Pancreas (tissue), 10 donors: Measurements from ENCODE around the gene COL6A5. TPM values are rescaled to one million over a fixed set of nuclear protein-coding genes. Genes with fewer than 3 reads are reported as not detected.

Source experiments
- ATAC-seq, 4 donors: fragments of 200-7000 bp; cut with Tn5 transposase; one replicate each; pipeline versions ENCODE4 v1.8.0 to v1.9.1; 2020; ENCODE audit warnings: mild to moderate bottlenecking in 4 of 4, moderate library complexity in 4 of 4
- DNase-seq, 6 donors: peaks; one replicate each; pipeline ENCODE4 v3.0.0-alpha.2; 2020
- FAIRE-seq: peaks from 2 replicates; lab custom pipeline; 2012; peaks lifted over from hg19 to GRCh38; lab: Jason Lieb, UNC
- H3K27ac ChIP-seq, 4 donors: fragments of 200-600 bp; sonication (generic); 1 replicate in 3 of 4; 2 replicates in 1 of 4; pipeline versions ENCODE4 v1.5.0 to v1.8.0; 2020
- H3K27me3 ChIP-seq, 4 donors: fragments of 200-600 bp; one replicate each; pipeline ENCODE4 v1.8.0; 2021
- H3K36me3 ChIP-seq, 3 donors: fragments of 200-600 bp; sonication (generic) in 1 of 3; one replicate each; pipeline versions ENCODE4 v1.5.0 to v1.8.0; 2020 to 2021
- H3K4me1 ChIP-seq, 3 donors: fragments of 200-600 bp; one replicate each; pipeline ENCODE4 v1.8.0; 2021
- H3K4me3 ChIP-seq, 4 donors: fragments of 200-600 bp; sonication (generic) in 2 of 4; one replicate each; pipeline versions ENCODE4 v1.5.0 to v1.8.0; 2020 to 2021
- H3K9me3 ChIP-seq, 4 donors: fragments of 200-600 bp; one replicate each; pipeline ENCODE4 v1.8.0; 2021
- CTCF ChIP-seq, 4 donors: fragments of 200-600 bp; sonication (generic) in 3 of 4; IDR thresholded peaks; one replicate each; pipeline versions ENCODE4 v1.5.0 to v1.8.0; 2021; ENCODE audit warnings: antibody characterized with exemption in 4 of 4
- WGBS, 2 donors: extraction: QIAGEN DNeasy Blood & Tissue Kit; methylation state at CpG; one replicate each; pipeline ENCODE4 v1.1.7; 2013; 5-methylcytosine and 5-hydroxymethylcytosine counted together
- intact Hi-C, 3 donors: fragments of 100-400 bp; cut with DNase I; formaldehyde crosslinking; loops; one replicate each; pipeline versions ENCODE4 v1.11.1 to v1.14.2; 2022
- polyA plus RNA-seq, 2 donors: library from polyadenylated mRNA; stranded (reverse); fragments of 200-250 nt; gene quantifications; one replicate each; pipeline ENCODE4 v1.2.3, GENCODE V29; 2013
- total RNA-seq, 6 donors: library from RNA; stranded (reverse); fragmentation: NEBNext Ultra II Directional in 4 of 6; extraction: Animal tissue kit (Norgen Biotek cat#: 25700) in 4 of 6; gene quantifications; one replicate each; pipeline versions ENCODE4 v1.2.1 to v1.2.4, GENCODE V29; 2021 to 2023
- donor health status: healthy with polysubstance abuse.
- donor health status: DM: no; HTN: no; CAD: no; lungs with moderate emphysema.
- donor health status: DM: no; HTN: no; CAD: no.
- donor health status: control.
- donor health status: control.
- donor health status: Bipolar disorder and iron deficiency.
- donor health status: DM: yes; HTN: yes; CAD: no.
- donor health status: DM: no; HTN: no; CAD: no.
- donor health status: DM: no; HTN: no; CAD: no.
- donor health status: DM: yes; HTN: yes; CAD: no.

Gene COL6A5
- total and polyA plus RNA-seq, 8 donors: 0.03 TPM; not detected in 7

GRCh38 chr3:130384476-130385025, 39.1 kb downstream of the COL6A5 start:
- no peaks in the 10 kb centered on the region for H3K4me1 ChIP-seq
- DNase-seq (no peak), FAIRE-seq (no peak), ATAC-seq (no peak)
- H3K27ac ChIP-seq: no peak overlapping the region
- H3K9me3 ChIP-seq: no peaks in the 10 kb centered on the region
- no peaks in the 10 kb centered on the region for H3K27me3 ChIP-seq
- 63 to 68% methylated on average over 3 of the region's 3 CpGs for WGBS, 2 donors
- intact Hi-C loops: no loop called here
- no peak overlapping the region for H3K4me3 ChIP-seq
- no peaks in the 10 kb centered on the region for H3K36me3 ChIP-seq
- no peak for TF ChIP-seq CTCF (IDR thresholded peaks at IDR 0.05)

GRCh38 chr3:130386604-130387263, 41.3 kb downstream of the COL6A5 start:
- TF ChIP-seq CTCF (IDR thresholded peaks at IDR 0.05): no peak
- no peak overlapping the region for H3K27ac ChIP-seq
- H3K4me1 ChIP-seq: no peaks in the 10 kb centered on the region
- no peak for ATAC-seq
- H3K36me3 ChIP-seq: no peaks in the 10 kb centered on the region
- no peak for DNase-seq
- intact Hi-C loops: no loop called here
- H3K27me3 ChIP-seq: no peaks in the 10 kb centered on the region
- FAIRE-seq: no peak
- 42 to 54% methylated on average over 2 of the region's 2 CpGs for WGBS, 2 donors
- H3K9me3 ChIP-seq: no peaks in the 10 kb centered on the region
- H3K4me3 ChIP-seq: no peak overlapping the region

GRCh38 chr3:130389743-130390478, 44.4 kb downstream of the COL6A5 start:
- Histone ChIP-seq H3K4me3 (no peak overlapping the region), H3K9me3 (no peaks in the 10 kb centered on the region), H3K27ac (no peak overlapping the region), H3K27me3 (no peaks in the 10 kb centered on the region), H3K36me3 (no peaks in the 10 kb centered on the region), H3K4me1 (no peaks in the 10 kb centered on the region)
- WGBS, 2 donors: 52 to 64% methylated on average over 1 of the region's 1 CpG
- no peak for FAIRE-seq
- DNase-seq: no peak
- TF ChIP-seq CTCF (IDR thresholded peaks at IDR 0.05): no peak
- ATAC-seq: no peak
- intact Hi-C loops: no loop called here

GRCh38 chr3:130392266-130392665, 46.8 kb downstream of the COL6A5 start:
- DNase-seq (no peak), FAIRE-seq (no peak), ATAC-seq (no peak)
- no peak for TF ChIP-seq CTCF (IDR thresholded peaks at IDR 0.05)
- H3K4me1 ChIP-seq: no peaks in the 10 kb centered on the region
- H3K27me3 ChIP-seq: no peaks in the 10 kb centered on the region
- 75 to 80% methylated on average over 2 of the region's 2 CpGs for WGBS, 2 donors
- intact Hi-C loops: no loop called here
- no peak overlapping the region for H3K4me3 ChIP-seq
- no peaks in the 10 kb centered on the region for H3K36me3 ChIP-seq
- H3K27ac ChIP-seq: no peak overlapping the region
- H3K9me3 ChIP-seq: no peaks in the 10 kb centered on the region

- 68 to 83% methylated on average over 3 of the region's 3 CpGs for WGBS, 2 donors
- FAIRE-seq (no peak), ATAC-seq (no peak), DNase-seq (no peak)
- Histone ChIP-seq H3K4me1 (no peaks in the 10 kb centered on the region), H3K36me3 (no peaks in the 10 kb centered on the region), H3K27ac (no peak overlapping the region), H3K4me3 (no peak overlapping the region), H3K27me3 (no peaks in the 10 kb centered on the region), H3K9me3 (no peaks in the 10 kb centered on the region)
- no peak for TF ChIP-seq CTCF (IDR thresholded peaks at IDR 0.05)
- intact Hi-C loops: no loop called here
Measured at GRCh38 chr3:130393594-130393993, 48.1 kb downstream of the COL6A5 start.
